Right lobe of liver (tissue), 6 donors: Measurements from ENCODE around the gene RADX. TPM values are rescaled to one million over a fixed set of nuclear protein-coding genes. Genes with fewer than 3 reads are reported as not detected.
A peak's percentile ranks its signal among the peaks of the same experiment; 100 is the strongest.

ENCODE experiments used
- ATAC-seq, 4 donors: fragments of 200-7000 bp; cut with Tn5 transposase; one replicate each; pipeline ENCODE4 v1.9.1; 2020; ENCODE audit warnings: mild to moderate bottlenecking in 4 of 4, moderate library complexity in 4 of 4
- DNase-seq, 3 donors: peaks; one replicate each; pipeline ENCODE4 v3.0.0-alpha.2; 2020
- H3K27ac ChIP-seq, 3 donors: fragments of 200-600 bp; one replicate each; pipeline ENCODE4 v1.8.0; 2022
- H3K27me3 ChIP-seq, 2 donors: fragments of 200-600 bp; one replicate each; pipeline ENCODE4 v1.8.0; 2022
- H3K36me3 ChIP-seq, 4 donors: fragments of 200-600 bp; sonication (generic) in 1 of 4; one replicate each; pipeline versions ENCODE4 v1.5.1 to v1.8.0; 2017 to 2022; ENCODE audit warnings: control low read depth in 1 of 4
- H3K4me1 ChIP-seq, 4 donors: fragments of 200-600 bp; sonication (generic) in 1 of 4; one replicate each; pipeline versions ENCODE4 v1.5.1 to v1.8.0; 2017 to 2022; ENCODE audit warnings: control low read depth in 1 of 4
- H3K4me3 ChIP-seq, 3 donors: fragments of 200-600 bp; one replicate each; pipeline ENCODE4 v1.8.0; 2022
- H3K9me3 ChIP-seq, 4 donors: fragments of 200-600 bp; sonication (generic) in 1 of 4; one replicate each; pipeline versions ENCODE4 v1.5.1 to v1.8.0; 2017 to 2022; ENCODE audit warnings: control low read depth in 1 of 4
- POLR2A ChIP-seq: fragments of 450-650 bp; IDR thresholded peaks from one replicate; pipeline ENCODE4 v1.6.1; 2017; ENCODE audit warnings: antibody characterized with exemption, mild to moderate bottlenecking
- WGBS: methylation state at CpG from one replicate; pipeline ENCODE4 v1.1.6; 2018; ENCODE audit warnings: low coverage, low lambda C conversion rate; ENCODE audit not compliant: insufficient coverage; ENCODE audit errors: missing lambda C conversion rate; 5-methylcytosine and 5-hydroxymethylcytosine counted together
- intact Hi-C, 2 donors: fragments of 100-400 bp; cut with DNase I; formaldehyde crosslinking; loops; one replicate each; pipeline versions ENCODE4 v1.11.2 to v1.14.1; 2022
- total RNA-seq, 6 experiments: library from RNA; depleted of rRNA in 2 of 6; stranded (reverse); fragments of >200 nt in 2 of 6; fragmentation: NEBNext Ultra II Directional in 3 of 6; extraction: Animal tissue kit (Norgen Biotek cat#: 25700) in 3 of 6; gene quantifications; one replicate each; pipeline versions ENCODE4 v1.1.0 to v1.2.4, GENCODE V29; 2016 to 2023
- TF ChIP-seq, protein P1 (sequence below), 4 donors: fragments of 200-600 bp in 3 of 4; fragments of 450-650 bp in 1 of 4; IDR thresholded peaks; one replicate each; pipeline versions ENCODE4 v1.5.1 to v1.8.0; 2016 to 2022; ENCODE audit warnings: antibody characterized with exemption in 4 of 4, mild to moderate bottlenecking in 2 of 4
- donor health status: DM: no; HTN: yes; CAD: no.
- donor health status: DM: no; HTN: no; CAD: no.
- donor health status: DM: no; HTN: no; CAD: no.
- donor health status: DM: no; HTN: yes; CAD: no.
- donor health status: DM: no; HTN: yes; CAD: no.

RADX gene
- total RNA-seq, 6 experiments from 2014 or later: 0.55 to 1.7 (median 1.3) TPM

DNA sequence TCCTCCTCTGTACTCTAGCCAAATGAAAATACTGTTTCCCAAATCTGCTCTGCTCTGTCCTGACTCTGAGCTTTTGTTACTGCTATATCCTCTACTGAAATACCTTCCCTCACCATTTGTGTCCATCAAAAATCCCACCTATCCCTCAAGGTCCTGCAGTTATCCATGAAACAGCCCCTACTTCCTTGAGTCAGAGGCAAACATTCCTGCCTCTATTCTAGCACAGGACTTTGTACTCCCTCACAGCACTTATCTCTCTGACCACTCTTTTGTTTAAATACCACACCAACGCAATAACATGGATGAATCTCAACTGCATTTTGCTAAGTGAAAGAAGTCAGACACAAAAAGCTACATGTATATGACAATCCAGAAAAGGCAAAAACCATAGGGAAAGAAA is 104.2 kb downstream of the RADX start:
- WGBS: 33% methylated on average over 1 of the region's 1 CpG
- H3K36me3 ChIP-seq: no peaks in the 10 kb centered on the region
- no peaks in the 10 kb centered on the region for H3K27me3 ChIP-seq
- intact Hi-C loops: no loop called here
- ATAC-seq (peak; percentile 56 to 80 (median 68)), DNase-seq (no peak)
- TF ChIP-seq POLR2A: no peak
- TF ChIP-seq, protein P1, sequence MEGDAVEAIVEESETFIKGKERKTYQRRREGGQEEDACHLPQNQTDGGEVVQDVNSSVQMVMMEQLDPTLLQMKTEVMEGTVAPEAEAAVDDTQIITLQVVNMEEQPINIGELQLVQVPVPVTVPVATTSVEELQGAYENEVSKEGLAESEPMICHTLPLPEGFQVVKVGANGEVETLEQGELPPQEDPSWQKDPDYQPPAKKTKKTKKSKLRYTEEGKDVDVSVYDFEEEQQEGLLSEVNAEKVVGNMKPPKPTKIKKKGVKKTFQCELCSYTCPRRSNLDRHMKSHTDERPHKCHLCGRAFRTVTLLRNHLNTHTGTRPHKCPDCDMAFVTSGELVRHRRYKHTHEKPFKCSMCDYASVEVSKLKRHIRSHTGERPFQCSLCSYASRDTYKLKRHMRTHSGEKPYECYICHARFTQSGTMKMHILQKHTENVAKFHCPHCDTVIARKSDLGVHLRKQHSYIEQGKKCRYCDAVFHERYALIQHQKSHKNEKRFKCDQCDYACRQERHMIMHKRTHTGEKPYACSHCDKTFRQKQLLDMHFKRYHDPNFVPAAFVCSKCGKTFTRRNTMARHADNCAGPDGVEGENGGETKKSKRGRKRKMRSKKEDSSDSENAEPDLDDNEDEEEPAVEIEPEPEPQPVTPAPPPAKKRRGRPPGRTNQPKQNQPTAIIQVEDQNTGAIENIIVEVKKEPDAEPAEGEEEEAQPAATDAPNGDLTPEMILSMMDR (IDR thresholded peaks at IDR 0.05): no peak
- H3K4me3 ChIP-seq: peak overlapping the region in 1 of 3 donors; percentile 21
- H3K9me3 ChIP-seq: no peaks in the 10 kb centered on the region
- H3K27ac ChIP-seq: peak overlapping the region in 1 of 3 donors; percentile 52
- H3K4me1 ChIP-seq: peaks cover 0 to 18% (median 3%) of the 10 kb centered on the region in 4 donors

DNA sequence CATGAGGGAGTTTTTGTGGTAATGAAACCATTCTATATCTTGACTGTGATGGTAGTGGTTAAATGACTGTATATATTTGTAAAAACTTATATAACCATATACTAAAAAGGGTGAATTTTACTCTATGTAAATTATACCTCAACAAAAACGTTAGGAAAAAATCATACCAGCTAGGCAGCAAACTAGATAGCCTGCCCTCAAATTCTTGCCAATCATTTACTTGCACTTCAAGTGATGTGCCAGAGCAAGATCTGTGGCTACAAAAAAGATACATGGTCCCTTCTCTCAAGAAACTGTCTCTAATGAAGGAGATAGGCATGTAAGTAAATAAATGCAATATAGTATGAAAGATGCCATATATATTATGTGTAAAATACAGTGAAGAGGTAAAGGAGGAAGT is 104.7 kb downstream of the RADX start:
- no peaks in the 10 kb centered on the region for H3K9me3 ChIP-seq
- H3K4me1 ChIP-seq: peaks cover 0 to 18% (median 3%) of the 10 kb centered on the region in 4 donors
- peak overlapping the region in 1 of 3 donors; percentile 21 for H3K4me3 ChIP-seq
- TF ChIP-seq, protein P1 (IDR thresholded peaks at IDR 0.05): no peak
- WGBS: 0% methylated on average over 1 of the region's 1 CpG
- peak overlapping the region in 1 of 3 donors; percentile 52 for H3K27ac ChIP-seq
- ATAC-seq (peak; percentile 39 to 66 (median 53)), DNase-seq (no peak)
- intact Hi-C loops: no loop called here
- no peaks in the 10 kb centered on the region for H3K27me3 ChIP-seq
- H3K36me3 ChIP-seq: no peaks in the 10 kb centered on the region

DNA sequence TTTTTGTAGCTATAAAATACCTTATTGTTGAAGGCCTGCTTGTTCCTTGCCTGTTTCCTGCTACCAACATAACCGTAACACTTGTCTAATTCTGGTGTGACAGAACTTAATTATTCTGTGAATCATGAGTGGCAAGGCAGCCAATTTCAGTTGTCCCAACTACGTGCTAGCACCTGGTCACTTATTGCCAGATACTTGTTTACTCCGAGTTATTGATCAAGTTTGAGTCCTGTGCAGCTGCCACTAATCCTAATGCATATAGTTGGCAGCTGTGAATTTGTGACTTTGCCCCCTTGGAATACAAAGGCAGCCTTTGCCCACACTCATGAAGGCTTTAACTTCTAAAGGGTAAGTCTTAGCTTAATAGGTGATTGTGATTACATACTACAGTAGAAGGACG is 106.9 kb downstream of the RADX start:
- Histone ChIP-seq H3K4me3 (no peak overlapping the region), H3K9me3 (no peaks in the 10 kb centered on the region), H3K4me1 (peaks cover 0 to 18% (median 3%) of the 10 kb centered on the region in 4 donors), H3K36me3 (no peaks in the 10 kb centered on the region), H3K27ac (peak overlapping the region in 1 of 3 donors; percentile 21), H3K27me3 (no peaks in the 10 kb centered on the region)
- intact Hi-C loops: no loop called here
- 25% methylated on average over 4 of the region's 4 CpGs for WGBS
- ATAC-seq (peak; percentile 74 to 91 (median 82)), DNase-seq (peak in 1 of 3 donors; percentile 53)
- TF ChIP-seq POLR2A: no peak
- TF ChIP-seq, protein P1 (IDR thresholded peaks at IDR 0.05): no peak

DNA sequence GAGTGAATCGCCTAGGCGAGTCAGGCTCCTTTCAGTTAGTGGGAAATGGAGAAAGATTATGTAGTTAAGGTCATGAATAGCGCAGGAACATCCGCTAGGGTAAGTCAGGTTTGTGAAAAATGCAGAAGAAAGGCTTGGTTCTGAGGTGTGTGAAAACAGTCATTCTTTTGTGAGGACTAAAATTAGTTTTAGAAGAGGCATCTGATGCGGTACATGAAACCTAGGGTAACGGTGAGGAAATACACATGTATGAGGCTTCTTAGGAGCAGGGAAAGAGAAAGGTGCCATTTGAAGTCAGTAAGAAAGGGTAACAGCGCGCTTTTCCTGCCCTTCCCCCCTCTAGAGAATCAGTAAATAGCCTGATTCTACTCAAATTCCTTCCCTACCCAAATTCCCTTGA is 114.2 kb downstream of the RADX start:
- Histone ChIP-seq H3K4me1 (no peaks in the 10 kb centered on the region), H3K27me3 (no peaks in the 10 kb centered on the region), H3K9me3 (no peaks in the 10 kb centered on the region), H3K36me3 (no peaks in the 10 kb centered on the region), H3K27ac (peak overlapping the region in 2 of 3 donors; percentile 42 to 84), H3K4me3 (peak overlapping the region; percentile 42 to 70 (median 70))
- intact Hi-C loops: no loop called here
- DNase-seq: no peak
- WGBS: 17% methylated on average over 8 of the region's 8 CpGs
- peak in 3 of 4 donors; percentile 20 to 26 (median 23) for ATAC-seq
- TF ChIP-seq, protein P1 (IDR thresholded peaks at IDR 0.05): no peak
- no peak for TF ChIP-seq POLR2A
